SK-N-SH (cell line): ENCODE data around the gene HACD1. TPM values are rescaled to one million over a fixed set of nuclear protein-coding genes. Genes with fewer than 3 reads are reported as not detected.

Experiments used
- CTCF ChIA-PET: fragments of 300-600, 350-600 bp; formaldehyde crosslinking; extraction: SDS; loops from one replicate; lab custom pipeline; 2021; lab: Yijun Ruan, JAX
- POLR2A ChIA-PET: fragments of 350-600 bp; sonication (Branson Sonifier 250); formaldehyde crosslinking; extraction: SDS; loops from one replicate; lab custom pipeline; 2020; ENCODE audit warnings: antibody characterized with exemption, inconsistent platforms; lab: Yijun Ruan, JAX
- DNase-seq: peaks from one replicate; pipeline ENCODE4 v3.0.0; 2012
- H2AFZ ChIP-seq: fragments of 200-600 bp; sonication (generic); 2 replicates; pipeline ENCODE4 v1.8.1; 2016; ENCODE audit warnings: antibody characterized with exemption, mild to moderate bottlenecking, low read depth
- H3F3A ChIP-seq: fragments of 200-600 bp; sonication (generic); replicated peaks from 2 replicates; pipeline ENCODE3; 2016; ENCODE audit warnings: antibody characterized with exemption, mild to moderate bottlenecking; ENCODE audit not compliant: insufficient read depth
- H3K27ac ChIP-seq, 2 experiments: fragments of 200-500 bp in 1 of 2; fragments of 200-600 bp in 1 of 2; sonication (Bioruptor generic) in 1 of 2; sonication (generic), shearing (Covaris generic) in 1 of 2; 2 replicates each; pipeline versions ENCODE4 v1.5.1 to v1.6.1; 2014 to 2016; ENCODE audit warnings: low read depth in 2 of 2, inconsistent platforms in 1 of 2, low read length in 1 of 2, mild to moderate bottlenecking in 1 of 2, mixed read lengths in 1 of 2
- H3K27me3 ChIP-seq: fragments of 200-600 bp; sonication (generic), shearing (Covaris generic); 2 replicates; pipeline ENCODE4 v1.6.1; 2016; ENCODE audit warnings: mixed run types; ENCODE audit not compliant: insufficient read depth
- H3K36me3 ChIP-seq, 2 experiments: fragments of 200-500 bp in 1 of 2; fragments of 200-600 bp in 1 of 2; sonication (Bioruptor generic) in 1 of 2; sonication (generic) in 1 of 2; replicated peaks in 1 of 2; 2 replicates each; pipeline versions ENCODE3 to v1.5.1; 2014 to 2016; ENCODE audit warnings: low read length in 1 of 2, mild to moderate bottlenecking in 1 of 2; ENCODE audit not compliant: insufficient read depth in 2 of 2, control insufficient read depth in 1 of 2
- H3K4me1 ChIP-seq, 2 experiments: fragments of 200-500 bp in 1 of 2; fragments of 200-600 bp in 1 of 2; sonication (Bioruptor generic) in 1 of 2; sonication (generic), shearing (Covaris generic) in 1 of 2; 2 replicates each; pipeline versions ENCODE4 v1.5.1 to v1.6.1; 2014 to 2016; ENCODE audit warnings: low read depth in 1 of 2, low read length in 1 of 2, mixed run types in 1 of 2; ENCODE audit not compliant: insufficient read depth in 2 of 2, control insufficient read depth in 1 of 2
- H3K4me2 ChIP-seq: fragments of 200-600 bp; sonication (generic), shearing (Covaris generic); 2 replicates; pipeline ENCODE4 v1.6.1; 2017; ENCODE audit warnings: mixed run types
- H3K4me3 ChIP-seq, 2 experiments: fragments of 200-500 bp in 1 of 2; fragments of 200-600 bp in 1 of 2; sonication (Bioruptor generic) in 1 of 2; sonication (generic), shearing (Covaris generic) in 1 of 2; 2 replicates each; pipeline versions ENCODE4 v1.5.1 to v1.8.1; 2014 to 2016; ENCODE audit warnings: low read depth in 2 of 2, inconsistent platforms in 1 of 2, low read length in 1 of 2, mild to moderate bottlenecking in 1 of 2, mixed read lengths in 1 of 2, moderate library complexity in 1 of 2
- H3K79me2 ChIP-seq: fragments of 200-600 bp; sonication (generic); 2 replicates; pipeline ENCODE4 v1.8.1; 2017; ENCODE audit warnings: mild to moderate bottlenecking; ENCODE audit not compliant: insufficient read depth
- H3K9ac ChIP-seq: fragments of 200-600 bp; sonication (generic); 2 replicates; pipeline ENCODE4 v1.6.1; 2017; ENCODE audit warnings: mixed run types
- H3K9me2 ChIP-seq: fragments of 200-600 bp; sonication (generic); 2 replicates; pipeline ENCODE4 v1.6.1; 2017; ENCODE audit warnings: mixed run types
- H3K9me3 ChIP-seq: fragments of 200-600 bp; sonication (generic); 2 replicates; pipeline ENCODE4 v1.6.1; 2017; ENCODE audit warnings: mixed run types, mild to moderate bottlenecking, moderate library complexity
- H4K20me1 ChIP-seq: fragments of 200-600 bp; sonication (generic); 2 replicates; pipeline ENCODE4 v1.6.1; 2017; ENCODE audit warnings: mild to moderate bottlenecking, mixed run types; ENCODE audit not compliant: insufficient read depth
- EP300 ChIP-seq, 2 experiments: IDR thresholded peaks; 2 replicates each; pipeline versions ENCODE4 v1.4.0 to v1.6.1; 2012; ENCODE audit warnings: borderline replicate concordance in 1 of 2, low read depth in 1 of 2, low read length in 1 of 2
- EZH2phosphoT487 ChIP-seq: fragments of 200-600 bp; sonication (generic); IDR thresholded peaks from 2 replicates; pipeline ENCODE4 v1.6.1; 2017; ENCODE audit warnings: low read depth, mixed run types, mild to moderate bottlenecking, antibody characterized with exemption, moderate library complexity, borderline replicate concordance
- FOSL2 ChIP-seq: IDR thresholded peaks from 2 replicates; pipeline ENCODE4 v1.4.0; 2012; ENCODE audit warnings: low read depth, mild to moderate bottlenecking, moderate library complexity, borderline replicate concordance
- FOXJ3 ChIP-seq: sonication (generic); formaldehyde crosslinking; IDR thresholded peaks from 2 replicates; pipeline ENCODE4 v1.5.1; 2020; ENCODE audit warnings: mild to moderate bottlenecking, missing genetic modification reagents
- GABPA ChIP-seq: IDR thresholded peaks from 2 replicates; pipeline ENCODE4 v1.4.0; 2012; ENCODE audit warnings: low read depth, mild to moderate bottlenecking
- MEF2A ChIP-seq: IDR thresholded peaks from 2 replicates; pipeline ENCODE4 v1.4.0; 2012; ENCODE audit warnings: low read depth, borderline replicate concordance
- MXI1 ChIP-seq: IDR thresholded peaks from 2 replicates; pipeline ENCODE4 v1.6.1; 2012; ENCODE audit warnings: mild to moderate bottlenecking, low read depth, low read length, improper control_type of control experiment
- NFIC ChIP-seq: IDR thresholded peaks from 2 replicates; pipeline ENCODE4 v1.4.0; 2012; ENCODE audit warnings: borderline replicate concordance
- RAD21 ChIP-seq: IDR thresholded peaks from 2 replicates; pipeline ENCODE4 v1.6.1; 2012; ENCODE audit warnings: mild to moderate bottlenecking, low read length
- RXRA ChIP-seq: IDR thresholded peaks from 2 replicates; pipeline ENCODE4 v1.4.0; 2012; ENCODE audit warnings: low read depth, mild to moderate bottlenecking, borderline replicate concordance
- SIN3A ChIP-seq: IDR thresholded peaks from 2 replicates; pipeline ENCODE4 v1.6.1; 2012; ENCODE audit warnings: low read depth, mild to moderate bottlenecking, low read length, moderate library complexity, borderline replicate concordance
- SMC3 ChIP-seq: IDR thresholded peaks from 2 replicates; pipeline ENCODE4 v1.6.1; 2012; ENCODE audit warnings: low read depth, low read length, improper control_type of control experiment
- TAF1 ChIP-seq: IDR thresholded peaks from 2 replicates; pipeline ENCODE4 v1.6.1; 2012; ENCODE audit warnings: low read depth, mild to moderate bottlenecking, low read length, moderate library complexity, borderline replicate concordance
- WGBS: methylation state at CpG from one replicate; pipeline ENCODE4 v1.1.6; 2017; ENCODE audit warnings: low lambda C conversion rate; 5-methylcytosine and 5-hydroxymethylcytosine counted together
- polyA plus RNA-seq, 3 experiments: library from polyadenylated mRNA; depleted of rRNA; stranded (reverse); fragments of >200 nt; gene quantifications; 2 replicates each; pipeline ENCODE4 v1.2.3, GENCODE V29; 2012
- TF ChIP-seq, protein P1 (sequence below): IDR thresholded peaks from 2 replicates; pipeline ENCODE4; 2012
- TF ChIP-seq, protein P2 (sequence below): IDR thresholded peaks from 2 replicates; pipeline ENCODE4 v1.4.0; 2012; ENCODE audit warnings: low read depth
- TF ChIP-seq, protein P3 (sequence below): fragments of 200-600 bp; sonication (generic); IDR thresholded peaks from 2 replicates; pipeline ENCODE4 v1.6.1; 2017; ENCODE audit warnings: antibody characterized with exemption, mild to moderate bottlenecking, moderate library complexity
- TF ChIP-seq, protein P4 (sequence below): fragments of 150-350 bp; IDR thresholded peaks from 2 replicates; pipeline ENCODE4 v1.6.1; 2016; ENCODE audit warnings: mild to moderate bottlenecking, low read depth, low read length
- TF ChIP-seq, protein P5 (sequence below): IDR thresholded peaks from 2 replicates; pipeline ENCODE4 v1.4.0; 2012; ENCODE audit warnings: low read depth, borderline replicate concordance
- TF ChIP-seq, protein P6 (sequence below): IDR thresholded peaks from 2 replicates; pipeline ENCODE4 v1.4.0; 2012; ENCODE audit warnings: low read depth, borderline replicate concordance

The HACD1 gene
- polyA plus RNA-seq, 1 of the 3 experiments (the other 2 are of a cell fraction), result 23.9 TPM

DNA sequence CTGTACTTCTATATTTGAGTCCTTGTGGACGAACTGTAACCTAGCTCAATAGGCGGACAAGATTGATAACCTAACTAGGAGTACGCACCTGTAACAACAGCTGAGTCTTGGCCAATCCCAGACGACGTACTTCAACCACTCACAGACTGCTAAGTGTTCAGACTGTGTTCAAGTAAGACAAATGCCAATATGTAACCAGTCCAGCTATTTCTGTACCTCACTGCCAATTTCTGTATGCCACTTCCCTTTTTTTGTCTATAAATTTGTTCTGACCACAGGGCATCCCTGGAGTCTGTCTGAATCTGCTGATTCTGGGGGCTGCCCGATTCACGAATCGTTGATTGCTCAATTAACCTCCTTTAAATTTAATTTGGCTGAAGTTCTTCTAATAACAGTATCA, 32.2 kb downstream of the HACD1 start (continued):
- TF ChIP-seq, protein P1, sequence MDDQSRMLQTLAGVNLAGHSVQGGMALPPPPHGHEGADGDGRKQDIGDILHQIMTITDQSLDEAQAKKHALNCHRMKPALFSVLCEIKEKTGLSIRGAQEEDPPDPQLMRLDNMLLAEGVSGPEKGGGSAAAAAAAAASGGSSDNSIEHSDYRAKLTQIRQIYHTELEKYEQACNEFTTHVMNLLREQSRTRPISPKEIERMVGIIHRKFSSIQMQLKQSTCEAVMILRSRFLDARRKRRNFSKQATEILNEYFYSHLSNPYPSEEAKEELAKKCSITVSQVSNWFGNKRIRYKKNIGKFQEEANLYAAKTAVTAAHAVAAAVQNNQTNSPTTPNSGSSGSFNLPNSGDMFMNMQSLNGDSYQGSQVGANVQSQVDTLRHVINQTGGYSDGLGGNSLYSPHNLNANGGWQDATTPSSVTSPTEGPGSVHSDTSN, result no peak
- no peak for TF ChIP-seq TAF1
- no peak for TF ChIP-seq RAD21
- TF ChIP-seq SMC3, result no peak
- TF ChIP-seq RXRA, result no peak
- no peak for TF ChIP-seq EP300 (IDR thresholded peaks at IDR 0.05; ENCODE audit: borderline replicate concordance in 1 of 2, low read depth in 1 of 2, low read length in 1 of 2)
- TF ChIP-seq, all 33 proteins: peak for 0

DNA sequence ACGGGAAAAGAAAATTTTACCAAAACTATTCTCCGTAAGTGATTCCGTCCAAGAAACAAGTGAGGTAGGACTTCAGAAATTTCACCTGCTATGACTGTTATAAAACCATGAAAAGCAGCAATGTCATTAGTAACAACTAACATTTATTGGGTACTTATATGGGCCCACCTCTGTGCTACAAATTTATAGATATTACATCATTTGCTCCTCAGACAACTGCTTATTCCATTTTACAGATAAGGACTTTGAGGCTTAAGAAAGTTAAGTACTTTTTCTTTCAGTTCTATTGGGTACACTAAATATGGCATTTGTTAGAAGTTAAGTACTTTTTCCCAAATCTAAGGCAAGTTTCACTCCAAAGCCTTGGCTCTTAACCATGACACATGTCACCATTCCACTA, 36.3 kb downstream of the HACD1 start:
- no peak overlapping the region for H3K27ac ChIP-seq
- H3K4me1 ChIP-seq, result no peaks in the 10 kb centered on the region; a peak in 1 of 4 replicates
- H4K20me1 ChIP-seq, result no peaks in the 10 kb centered on the region
- DNase-seq, result no peak
- ChIA-PET POLR2A (no interaction called here), CTCF (no interaction called here)
- no peak overlapping the region for H3K4me3 ChIP-seq
- H3K27me3 ChIP-seq, result no peaks in the 10 kb centered on the region
- 93% methylated on average over 3 of the region's 3 CpGs for WGBS
- no peaks in the 10 kb centered on the region for H3F3A ChIP-seq
- H3K9me3 ChIP-seq, result no peaks in the 10 kb centered on the region
- H3K4me2 ChIP-seq, result no peak overlapping the region
- no peak overlapping the region for H3K9ac ChIP-seq
- TF ChIP-seq SIN3A, result no peak
- TF ChIP-seq, protein P2, sequence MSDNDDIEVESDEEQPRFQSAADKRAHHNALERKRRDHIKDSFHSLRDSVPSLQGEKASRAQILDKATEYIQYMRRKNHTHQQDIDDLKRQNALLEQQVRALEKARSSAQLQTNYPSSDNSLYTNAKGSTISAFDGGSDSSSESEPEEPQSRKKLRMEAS, result no peak
- no peak for TF ChIP-seq GABPA
- TF ChIP-seq, protein P3, sequence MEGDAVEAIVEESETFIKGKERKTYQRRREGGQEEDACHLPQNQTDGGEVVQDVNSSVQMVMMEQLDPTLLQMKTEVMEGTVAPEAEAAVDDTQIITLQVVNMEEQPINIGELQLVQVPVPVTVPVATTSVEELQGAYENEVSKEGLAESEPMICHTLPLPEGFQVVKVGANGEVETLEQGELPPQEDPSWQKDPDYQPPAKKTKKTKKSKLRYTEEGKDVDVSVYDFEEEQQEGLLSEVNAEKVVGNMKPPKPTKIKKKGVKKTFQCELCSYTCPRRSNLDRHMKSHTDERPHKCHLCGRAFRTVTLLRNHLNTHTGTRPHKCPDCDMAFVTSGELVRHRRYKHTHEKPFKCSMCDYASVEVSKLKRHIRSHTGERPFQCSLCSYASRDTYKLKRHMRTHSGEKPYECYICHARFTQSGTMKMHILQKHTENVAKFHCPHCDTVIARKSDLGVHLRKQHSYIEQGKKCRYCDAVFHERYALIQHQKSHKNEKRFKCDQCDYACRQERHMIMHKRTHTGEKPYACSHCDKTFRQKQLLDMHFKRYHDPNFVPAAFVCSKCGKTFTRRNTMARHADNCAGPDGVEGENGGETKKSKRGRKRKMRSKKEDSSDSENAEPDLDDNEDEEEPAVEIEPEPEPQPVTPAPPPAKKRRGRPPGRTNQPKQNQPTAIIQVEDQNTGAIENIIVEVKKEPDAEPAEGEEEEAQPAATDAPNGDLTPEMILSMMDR, result no peak
- TF ChIP-seq FOSL2, result no peak
- TF ChIP-seq NFIC, result no peak
- no peak for TF ChIP-seq MXI1
- TF ChIP-seq TAF1, result no peak
- TF ChIP-seq SMC3, result no peak
- TF ChIP-seq, all 33 proteins: peak for 0
- no peak overlapping the region for H2AFZ ChIP-seq
- no peaks in the 10 kb centered on the region for H3K36me3 ChIP-seq
- H3K79me2 ChIP-seq, result no peaks in the 10 kb centered on the region
- H3K9me2 ChIP-seq, result no peaks in the 10 kb centered on the region

DNA sequence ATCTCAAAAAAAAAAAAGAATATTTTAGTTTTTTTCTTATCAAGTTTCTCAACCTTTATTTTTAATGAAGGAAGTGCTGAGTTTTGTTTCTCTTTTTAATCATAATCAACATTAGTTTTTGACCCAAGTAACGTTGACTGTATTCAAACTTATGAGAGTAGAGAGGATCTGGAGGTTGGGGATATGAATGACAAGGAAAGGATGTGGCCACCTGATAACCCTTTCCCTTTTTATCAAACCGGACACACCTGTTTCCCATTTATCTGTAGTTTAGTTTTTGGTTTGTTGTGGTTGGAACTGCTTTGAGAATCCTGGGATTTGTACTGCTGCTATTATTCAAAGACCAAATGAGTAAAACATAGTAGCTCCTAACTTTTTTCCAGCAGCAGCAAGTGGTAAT, 38.6 kb downstream of the HACD1 start:
- Histone ChIP-seq H3K36me3 (no peaks in the 10 kb centered on the region), H3K4me1 (no peaks in the 10 kb centered on the region), H3F3A (no peaks in the 10 kb centered on the region), H3K4me2 (no peak overlapping the region), H3K9me2 (no peaks in the 10 kb centered on the region), H3K9ac (no peak overlapping the region), H3K9me3 (no peaks in the 10 kb centered on the region), H3K27ac (no peak overlapping the region), H4K20me1 (no peaks in the 10 kb centered on the region), H3K79me2 (no peaks in the 10 kb centered on the region), H3K4me3 (no peak overlapping the region), H3K27me3 (no peaks in the 10 kb centered on the region), H2AFZ (no peak overlapping the region)
- no peak for TF ChIP-seq EZH2phosphoT487
- TF ChIP-seq, protein P4, sequence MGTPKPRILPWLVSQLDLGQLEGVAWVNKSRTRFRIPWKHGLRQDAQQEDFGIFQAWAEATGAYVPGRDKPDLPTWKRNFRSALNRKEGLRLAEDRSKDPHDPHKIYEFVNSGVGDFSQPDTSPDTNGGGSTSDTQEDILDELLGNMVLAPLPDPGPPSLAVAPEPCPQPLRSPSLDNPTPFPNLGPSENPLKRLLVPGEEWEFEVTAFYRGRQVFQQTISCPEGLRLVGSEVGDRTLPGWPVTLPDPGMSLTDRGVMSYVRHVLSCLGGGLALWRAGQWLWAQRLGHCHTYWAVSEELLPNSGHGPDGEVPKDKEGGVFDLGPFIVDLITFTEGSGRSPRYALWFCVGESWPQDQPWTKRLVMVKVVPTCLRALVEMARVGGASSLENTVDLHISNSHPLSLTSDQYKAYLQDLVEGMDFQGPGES, result no peak
- TF ChIP-seq, protein P5, sequence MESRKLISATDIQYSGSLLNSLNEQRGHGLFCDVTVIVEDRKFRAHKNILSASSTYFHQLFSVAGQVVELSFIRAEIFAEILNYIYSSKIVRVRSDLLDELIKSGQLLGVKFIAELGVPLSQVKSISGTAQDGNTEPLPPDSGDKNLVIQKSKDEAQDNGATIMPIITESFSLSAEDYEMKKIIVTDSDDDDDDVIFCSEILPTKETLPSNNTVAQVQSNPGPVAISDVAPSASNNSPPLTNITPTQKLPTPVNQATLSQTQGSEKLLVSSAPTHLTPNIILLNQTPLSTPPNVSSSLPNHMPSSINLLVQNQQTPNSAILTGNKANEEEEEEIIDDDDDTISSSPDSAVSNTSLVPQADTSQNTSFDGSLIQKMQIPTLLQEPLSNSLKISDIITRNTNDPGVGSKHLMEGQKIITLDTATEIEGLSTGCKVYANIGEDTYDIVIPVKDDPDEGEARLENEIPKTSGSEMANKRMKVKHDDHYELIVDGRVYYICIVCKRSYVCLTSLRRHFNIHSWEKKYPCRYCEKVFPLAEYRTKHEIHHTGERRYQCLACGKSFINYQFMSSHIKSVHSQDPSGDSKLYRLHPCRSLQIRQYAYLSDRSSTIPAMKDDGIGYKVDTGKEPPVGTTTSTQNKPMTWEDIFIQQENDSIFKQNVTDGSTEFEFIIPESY, result no peak
- TF ChIP-seq, protein P6, sequence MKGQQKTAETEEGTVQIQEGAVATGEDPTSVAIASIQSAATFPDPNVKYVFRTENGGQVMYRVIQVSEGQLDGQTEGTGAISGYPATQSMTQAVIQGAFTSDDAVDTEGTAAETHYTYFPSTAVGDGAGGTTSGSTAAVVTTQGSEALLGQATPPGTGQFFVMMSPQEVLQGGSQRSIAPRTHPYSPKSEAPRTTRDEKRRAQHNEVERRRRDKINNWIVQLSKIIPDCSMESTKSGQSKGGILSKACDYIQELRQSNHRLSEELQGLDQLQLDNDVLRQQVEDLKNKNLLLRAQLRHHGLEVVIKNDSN, result no peak
- TF ChIP-seq MEF2A, result no peak
- no peak for TF ChIP-seq FOXJ3 (CRISPR knock-in tag)
- no peak for TF ChIP-seq FOSL2
- ChIA-PET POLR2A (no interaction called here), CTCF (no interaction called here)
- WGBS, result 86% methylated on average over 2 of the region's 2 CpGs
- no peak for DNase-seq
